Activated CD4-positive, alpha-beta T cell treated with anti-CD3 and anti-CD28 coated beads for 1 hour (primary cell): ENCODE measurements around the gene SOX5.
"Not testable (repeated sequence)": the region's sequence is repeated elsewhere in the genome, so short reads cannot be mapped to it uniquely, and the experiment has no call there.

Source experiments
- DNase-seq: peaks from one replicate; pipeline ENCODE4 v3.0.0-alpha.2; 2020

Gene SOX5

DNA sequence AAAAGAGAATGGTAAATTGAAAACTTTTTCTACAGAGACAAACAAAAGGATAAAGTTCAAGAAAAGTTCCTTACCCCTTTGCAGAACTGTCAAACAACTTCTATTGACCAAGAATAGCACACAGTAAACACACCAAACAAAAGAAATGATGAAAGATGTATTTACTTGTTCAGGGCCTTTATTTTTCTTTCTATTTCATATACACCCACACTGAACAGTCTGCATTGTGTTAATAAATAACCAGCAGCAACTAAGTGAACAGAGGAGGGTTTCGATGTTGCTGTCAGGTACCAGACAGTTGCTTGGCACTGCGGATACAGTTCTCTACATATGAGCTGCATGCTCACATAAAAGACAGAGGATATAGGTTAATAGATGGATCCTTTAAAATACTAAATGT, 122.1 kb downstream of the SOX5 start:
- DNase-seq = no peak

- DNase-seq = not testable (repeated sequence)
Observed at GRCh38 chr12:23825124-23825523, 124.3 kb downstream of the SOX5 start.

GRCh38 chr12:23824358-23824757, 125.1 kb downstream of the SOX5 start:
- DNase-seq = no peak

GRCh38 chr12:23822883-23823282, 126.6 kb downstream of the SOX5 start:
- not testable (repeated sequence) for DNase-seq

DNA sequence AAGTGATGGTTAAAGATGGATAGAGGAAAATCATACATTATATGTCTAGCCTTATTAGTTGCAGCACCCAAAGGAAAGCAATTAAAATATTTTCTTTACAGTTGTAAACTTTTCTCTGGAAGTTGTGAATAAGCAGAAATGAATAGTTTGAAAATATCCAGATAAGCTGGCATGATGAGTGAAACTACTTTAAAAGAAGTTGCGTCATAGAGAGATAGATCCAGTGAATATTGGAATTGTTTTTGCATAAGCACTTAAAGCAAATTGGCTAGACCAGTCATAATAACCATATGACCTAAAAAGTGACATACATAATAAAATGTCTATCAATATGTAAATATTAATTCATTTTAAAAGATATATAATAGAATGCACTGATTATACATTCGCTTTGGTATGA, 132.1 kb downstream of the SOX5 start:
- no peak for DNase-seq

DNA sequence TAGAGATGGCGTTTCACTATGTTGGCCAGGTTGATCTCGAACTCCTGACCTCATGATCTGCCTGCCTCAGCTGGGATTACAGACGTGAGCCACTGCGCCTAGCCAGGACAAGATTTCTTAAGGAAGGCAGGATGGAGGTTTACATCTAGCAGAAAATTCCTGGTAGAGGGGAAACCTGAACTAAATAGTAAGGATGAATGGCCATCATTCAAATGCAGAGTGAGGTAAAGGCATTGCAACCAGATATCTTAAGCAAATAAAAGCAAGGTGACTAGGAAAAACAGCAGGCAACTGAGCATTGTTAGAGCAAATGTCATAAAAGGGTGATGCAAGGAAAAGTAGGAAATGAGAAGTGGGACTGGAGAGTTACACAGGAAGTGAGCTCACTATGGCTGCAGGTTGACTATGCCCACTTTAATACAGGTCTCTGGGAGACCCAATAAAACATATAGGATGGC, 133.0 kb downstream of the SOX5 start:
- no peak for DNase-seq

DNA sequence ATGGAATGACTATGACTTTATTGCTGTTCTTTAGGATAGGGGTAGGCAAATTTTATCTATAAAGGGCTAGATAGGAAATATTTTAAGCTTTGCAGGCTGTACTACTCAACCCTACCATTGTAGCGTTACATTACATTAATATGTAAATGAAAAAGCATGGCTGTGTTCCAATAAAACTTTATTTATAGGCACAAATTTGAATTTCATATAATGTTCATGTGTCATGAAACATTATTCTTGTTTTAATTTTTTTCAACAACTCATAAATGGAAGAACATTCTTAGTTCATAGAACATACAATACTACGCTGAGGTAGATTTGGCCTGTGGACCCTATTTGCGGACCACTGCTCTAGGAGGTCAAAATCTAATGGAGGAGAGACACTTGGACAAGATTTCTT, 133.7 kb downstream of the SOX5 start:
- DNase-seq = no peak

GRCh38 chr12:23813206-23813605, 136.3 kb downstream of the SOX5 start:
- no peak for DNase-seq

GRCh38 chr12:23810329-23810902, 139.1 kb downstream of the SOX5 start:
- no peak for DNase-seq

DNA sequence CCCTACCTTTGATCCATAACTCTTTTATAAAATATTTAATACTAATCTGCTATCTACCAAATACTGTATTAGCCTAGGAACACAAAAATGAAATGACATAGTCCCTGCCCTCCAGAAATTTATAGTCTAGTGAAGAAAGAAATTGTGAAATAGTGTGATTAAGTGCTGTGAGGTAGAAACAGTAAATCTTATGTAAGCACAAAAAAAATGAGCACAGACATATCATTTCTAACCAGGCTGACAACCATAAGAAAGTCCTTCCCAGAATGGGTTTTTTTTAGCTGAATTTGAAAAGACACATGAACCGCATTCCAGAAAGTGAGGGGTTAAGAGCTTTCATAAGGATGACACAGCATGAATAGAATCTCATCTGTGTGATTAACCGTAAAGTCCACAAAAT, 145.9 kb downstream of the SOX5 start:
- DNase-seq = no peak

DNA sequence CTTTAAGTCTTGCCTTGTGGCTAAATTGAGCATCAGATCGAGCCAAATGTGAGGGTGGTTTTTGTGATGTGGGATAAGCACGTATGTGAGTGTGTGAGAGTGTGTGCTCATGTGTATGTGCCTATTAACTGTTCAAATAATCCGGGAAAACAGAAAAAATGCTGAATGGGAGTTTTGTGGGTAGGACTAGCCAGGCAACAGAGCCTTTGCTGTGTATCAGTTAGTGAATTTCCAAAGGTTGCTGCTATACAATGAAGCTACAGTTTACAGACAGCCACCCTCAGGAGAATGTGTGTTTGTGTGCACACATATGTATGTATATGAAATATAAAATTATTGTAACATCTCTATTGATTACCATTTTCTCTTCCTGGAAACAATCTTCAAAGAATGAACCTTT, 154.0 kb downstream of the SOX5 start:
- no peak for DNase-seq

DNA sequence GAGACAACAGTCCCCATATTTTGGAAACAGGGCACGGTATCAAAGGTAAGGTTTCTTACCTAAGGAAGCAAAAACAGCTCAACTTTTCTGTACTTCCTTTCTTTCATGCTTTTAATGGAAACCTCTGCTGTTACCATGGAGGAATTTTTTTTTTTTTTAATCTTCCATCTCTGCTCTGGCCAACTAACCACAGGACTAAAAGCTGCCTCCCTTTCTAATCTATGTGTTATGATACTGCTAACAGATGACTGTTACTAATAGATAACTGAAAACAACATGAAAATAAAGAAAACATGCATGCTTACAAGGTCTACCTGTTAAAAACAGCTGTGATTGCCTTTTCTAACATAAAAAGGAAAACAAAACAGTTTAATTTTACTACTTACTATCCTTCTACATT, 168.4 kb downstream of the SOX5 start:
- DNase-seq = no peak

GRCh38 chr12:23775208-23775607, 174.3 kb downstream of the SOX5 start:
- DNase-seq = no peak

- no peak for DNase-seq
Observed at GRCh38 chr12:23771240-23771949, 178.1 kb downstream of the SOX5 start.

DNA sequence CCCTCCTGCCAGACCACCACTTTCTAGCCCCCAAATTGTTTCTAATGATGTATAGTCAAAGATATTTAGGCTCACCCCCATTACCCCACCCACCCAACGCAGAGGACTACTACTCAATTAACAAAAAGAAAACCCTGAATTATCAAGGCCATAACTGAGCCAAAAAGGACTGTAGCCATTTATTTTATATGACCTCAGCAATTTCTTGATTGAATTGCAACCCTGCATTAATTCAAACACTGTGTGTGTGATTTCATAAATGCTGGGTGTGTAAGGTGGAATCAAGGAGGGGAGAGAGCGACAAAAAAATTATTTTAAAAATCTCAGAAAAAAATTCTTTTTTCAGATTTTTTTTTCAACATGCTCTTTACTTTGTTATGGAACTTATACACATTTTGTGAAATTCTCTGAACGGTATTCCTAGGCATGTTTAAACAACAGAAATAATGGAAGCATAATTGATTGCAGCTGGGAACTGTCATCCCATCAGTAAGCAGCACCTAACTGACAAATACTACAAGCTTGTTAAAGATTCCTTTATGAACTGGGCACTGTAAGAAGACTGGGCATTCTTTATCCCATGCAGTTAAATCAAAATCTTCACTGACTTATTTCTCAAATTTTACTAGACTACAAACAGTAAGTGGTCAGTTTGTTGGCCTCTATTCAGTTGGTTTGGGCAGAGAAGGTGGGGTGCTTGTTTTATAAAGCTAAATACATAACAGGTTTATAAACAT, 179.1 kb downstream of the SOX5 start:
- DNase-seq = no peak

- no peak for DNase-seq
Observed at GRCh38 chr12:23767834-23768233, 181.6 kb downstream of the SOX5 start.

DNA sequence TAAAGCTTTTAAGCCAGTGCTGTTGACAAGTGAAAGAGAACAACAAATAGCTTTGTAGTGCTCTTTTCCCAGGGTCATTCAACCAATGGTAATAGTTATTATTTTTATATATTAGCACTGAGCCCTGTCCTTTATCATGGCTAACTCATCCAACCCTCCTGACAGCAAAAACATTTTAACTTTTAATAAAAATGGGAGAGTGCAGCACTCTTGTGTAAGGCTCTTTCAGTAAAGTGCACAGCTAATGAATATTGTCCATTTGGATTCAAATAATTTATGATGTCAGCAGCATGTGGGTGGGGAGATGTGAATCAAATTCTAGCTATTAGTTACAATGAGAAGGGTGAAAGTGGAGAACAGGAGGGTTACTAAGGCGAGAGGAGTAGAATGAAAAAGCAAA, 185.7 kb downstream of the SOX5 start:
- DNase-seq = no peak

DNA sequence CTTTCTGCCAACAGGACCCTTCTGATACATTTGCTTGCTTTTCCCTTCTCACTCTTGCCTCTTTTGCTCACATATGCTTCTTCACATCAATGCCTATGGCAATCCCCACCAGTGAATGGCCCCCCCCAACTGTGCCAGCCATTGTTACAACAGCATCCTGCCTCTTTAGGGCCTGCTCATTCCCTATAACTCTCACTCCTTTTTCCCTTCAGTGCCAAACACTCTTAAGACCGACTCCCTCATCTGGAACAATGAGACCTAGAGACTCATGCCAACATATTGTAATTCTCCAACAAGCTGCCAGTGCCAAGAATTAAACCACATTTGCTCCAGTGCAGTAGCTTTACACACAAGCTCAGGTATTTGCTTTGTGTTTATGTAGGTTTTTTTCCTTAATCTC, 189.0 kb downstream of the SOX5 start:
- DNase-seq = no peak

GRCh38 chr12:23758608-23759007, 190.9 kb downstream of the SOX5 start:
- no peak for DNase-seq

- DNase-seq = no peak
Observed at GRCh38 chr12:23757541-23757962, 191.9 kb downstream of the SOX5 start.

GRCh38 chr12:23756416-23756815, 193.1 kb downstream of the SOX5 start:
- DNase-seq = no peak

DNA sequence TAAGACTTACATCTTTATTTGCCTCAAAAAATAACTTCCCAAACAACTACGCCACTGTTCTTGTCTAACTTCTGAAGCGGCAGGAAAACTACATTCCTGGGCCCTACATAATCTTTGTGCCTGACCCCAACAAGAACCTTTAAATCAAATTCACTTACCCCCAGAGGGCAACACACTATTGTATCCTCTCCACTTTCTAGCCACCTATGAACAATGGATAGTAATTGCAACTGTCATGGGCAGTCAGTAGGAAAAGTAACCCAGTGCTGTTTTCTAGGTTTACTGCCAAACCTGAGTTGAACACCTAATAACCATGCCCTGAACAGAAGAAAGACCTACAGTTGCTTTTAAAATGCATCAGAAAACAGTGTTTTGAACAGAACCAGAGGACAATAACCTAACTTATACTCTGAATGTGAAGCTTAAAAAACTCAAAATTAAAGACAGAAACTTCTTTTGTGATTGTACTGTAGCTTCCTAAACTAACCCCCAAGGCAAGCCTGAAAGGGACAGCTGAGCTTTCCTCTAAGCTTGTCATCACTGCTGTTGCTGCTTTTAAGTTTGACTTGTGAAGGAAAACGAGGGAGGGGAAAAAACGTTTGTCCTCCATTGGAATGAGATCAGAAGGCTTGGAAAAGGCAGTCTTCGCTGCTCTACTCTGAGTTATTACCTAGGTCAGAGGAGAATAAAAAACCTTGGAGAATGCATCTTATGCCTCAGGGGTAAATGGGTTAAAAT, 195.7 kb downstream of the SOX5 start:
- DNase-seq = no peak

- no peak for DNase-seq
Observed at GRCh38 chr12:23752245-23752644, 197.2 kb downstream of the SOX5 start.

DNA sequence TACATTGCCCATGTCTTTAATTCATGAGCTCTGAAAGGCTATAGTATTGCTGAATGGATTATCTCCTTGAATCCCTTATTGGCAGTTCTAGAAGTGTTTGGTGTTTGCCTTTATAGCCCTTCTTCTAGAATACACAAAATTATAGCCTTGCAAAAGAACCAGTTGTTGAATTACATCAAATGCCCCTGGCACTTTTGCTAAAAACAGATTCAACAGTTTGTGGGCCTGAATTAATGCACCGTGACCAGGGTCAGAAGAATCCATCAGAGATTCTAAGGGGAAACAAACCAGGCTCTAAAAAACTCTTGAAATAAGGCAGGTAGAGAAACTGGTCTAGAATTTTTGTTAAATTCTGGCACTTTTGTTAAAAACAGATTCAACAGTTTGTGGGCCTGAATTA, 197.8 kb downstream of the SOX5 start:
- DNase-seq = no peak
